H1 (cell line): ENCODE data around the gene CSNK1G3. TPM values are rescaled to one million over a fixed set of nuclear protein-coding genes. Genes with fewer than 3 reads are reported as not detected.

Source experiments
- polyA plus RNA-seq, 7 experiments: library from polyadenylated mRNA; depleted of rRNA in 3 of 7; stranded (reverse) in 5 of 7; unstranded in 2 of 7; fragments of >200 nt in 5 of 7; fragments of 200-250 nt in 2 of 7; gene quantifications; 1 replicate in 5 of 7; 2 replicates in 1 of 7; 4 replicates in 1 of 7; pipeline versions ENCODE4 v1.2.1 to v1.2.3, GENCODE V29; 2011 to 2013; ENCODE audit warnings: missing spikeins in 2 of 7, mixed read lengths in 2 of 7
- total RNA-seq: library from RNA; stranded (reverse); fragmentation: NEBNext Ultra II Directional; extraction: Animal tissue kit (Norgen Biotek cat#: 25700); gene quantifications from 2 replicates; pipeline ENCODE4 v1.2.1, GENCODE V29; 2021
- TF ChIP-seq, protein P1 (sequence below): fragments of 300-600 bp; sonication (generic); IDR thresholded peaks from 2 replicates; pipeline ENCODE4 v1.7.1; 2012; ENCODE audit warnings: low read length, moderate library complexity, mild to moderate bottlenecking, inconsistent platforms; ENCODE audit not compliant: insufficient replicate concordance

CSNK1G3 gene
- total and polyA plus RNA-seq, 2 of the 8 experiments (the other 6 are each of a cell fraction or from before 2014, with no cell fraction given), result 10.6 to 58.9 TPM

- TF ChIP-seq, protein P1, sequence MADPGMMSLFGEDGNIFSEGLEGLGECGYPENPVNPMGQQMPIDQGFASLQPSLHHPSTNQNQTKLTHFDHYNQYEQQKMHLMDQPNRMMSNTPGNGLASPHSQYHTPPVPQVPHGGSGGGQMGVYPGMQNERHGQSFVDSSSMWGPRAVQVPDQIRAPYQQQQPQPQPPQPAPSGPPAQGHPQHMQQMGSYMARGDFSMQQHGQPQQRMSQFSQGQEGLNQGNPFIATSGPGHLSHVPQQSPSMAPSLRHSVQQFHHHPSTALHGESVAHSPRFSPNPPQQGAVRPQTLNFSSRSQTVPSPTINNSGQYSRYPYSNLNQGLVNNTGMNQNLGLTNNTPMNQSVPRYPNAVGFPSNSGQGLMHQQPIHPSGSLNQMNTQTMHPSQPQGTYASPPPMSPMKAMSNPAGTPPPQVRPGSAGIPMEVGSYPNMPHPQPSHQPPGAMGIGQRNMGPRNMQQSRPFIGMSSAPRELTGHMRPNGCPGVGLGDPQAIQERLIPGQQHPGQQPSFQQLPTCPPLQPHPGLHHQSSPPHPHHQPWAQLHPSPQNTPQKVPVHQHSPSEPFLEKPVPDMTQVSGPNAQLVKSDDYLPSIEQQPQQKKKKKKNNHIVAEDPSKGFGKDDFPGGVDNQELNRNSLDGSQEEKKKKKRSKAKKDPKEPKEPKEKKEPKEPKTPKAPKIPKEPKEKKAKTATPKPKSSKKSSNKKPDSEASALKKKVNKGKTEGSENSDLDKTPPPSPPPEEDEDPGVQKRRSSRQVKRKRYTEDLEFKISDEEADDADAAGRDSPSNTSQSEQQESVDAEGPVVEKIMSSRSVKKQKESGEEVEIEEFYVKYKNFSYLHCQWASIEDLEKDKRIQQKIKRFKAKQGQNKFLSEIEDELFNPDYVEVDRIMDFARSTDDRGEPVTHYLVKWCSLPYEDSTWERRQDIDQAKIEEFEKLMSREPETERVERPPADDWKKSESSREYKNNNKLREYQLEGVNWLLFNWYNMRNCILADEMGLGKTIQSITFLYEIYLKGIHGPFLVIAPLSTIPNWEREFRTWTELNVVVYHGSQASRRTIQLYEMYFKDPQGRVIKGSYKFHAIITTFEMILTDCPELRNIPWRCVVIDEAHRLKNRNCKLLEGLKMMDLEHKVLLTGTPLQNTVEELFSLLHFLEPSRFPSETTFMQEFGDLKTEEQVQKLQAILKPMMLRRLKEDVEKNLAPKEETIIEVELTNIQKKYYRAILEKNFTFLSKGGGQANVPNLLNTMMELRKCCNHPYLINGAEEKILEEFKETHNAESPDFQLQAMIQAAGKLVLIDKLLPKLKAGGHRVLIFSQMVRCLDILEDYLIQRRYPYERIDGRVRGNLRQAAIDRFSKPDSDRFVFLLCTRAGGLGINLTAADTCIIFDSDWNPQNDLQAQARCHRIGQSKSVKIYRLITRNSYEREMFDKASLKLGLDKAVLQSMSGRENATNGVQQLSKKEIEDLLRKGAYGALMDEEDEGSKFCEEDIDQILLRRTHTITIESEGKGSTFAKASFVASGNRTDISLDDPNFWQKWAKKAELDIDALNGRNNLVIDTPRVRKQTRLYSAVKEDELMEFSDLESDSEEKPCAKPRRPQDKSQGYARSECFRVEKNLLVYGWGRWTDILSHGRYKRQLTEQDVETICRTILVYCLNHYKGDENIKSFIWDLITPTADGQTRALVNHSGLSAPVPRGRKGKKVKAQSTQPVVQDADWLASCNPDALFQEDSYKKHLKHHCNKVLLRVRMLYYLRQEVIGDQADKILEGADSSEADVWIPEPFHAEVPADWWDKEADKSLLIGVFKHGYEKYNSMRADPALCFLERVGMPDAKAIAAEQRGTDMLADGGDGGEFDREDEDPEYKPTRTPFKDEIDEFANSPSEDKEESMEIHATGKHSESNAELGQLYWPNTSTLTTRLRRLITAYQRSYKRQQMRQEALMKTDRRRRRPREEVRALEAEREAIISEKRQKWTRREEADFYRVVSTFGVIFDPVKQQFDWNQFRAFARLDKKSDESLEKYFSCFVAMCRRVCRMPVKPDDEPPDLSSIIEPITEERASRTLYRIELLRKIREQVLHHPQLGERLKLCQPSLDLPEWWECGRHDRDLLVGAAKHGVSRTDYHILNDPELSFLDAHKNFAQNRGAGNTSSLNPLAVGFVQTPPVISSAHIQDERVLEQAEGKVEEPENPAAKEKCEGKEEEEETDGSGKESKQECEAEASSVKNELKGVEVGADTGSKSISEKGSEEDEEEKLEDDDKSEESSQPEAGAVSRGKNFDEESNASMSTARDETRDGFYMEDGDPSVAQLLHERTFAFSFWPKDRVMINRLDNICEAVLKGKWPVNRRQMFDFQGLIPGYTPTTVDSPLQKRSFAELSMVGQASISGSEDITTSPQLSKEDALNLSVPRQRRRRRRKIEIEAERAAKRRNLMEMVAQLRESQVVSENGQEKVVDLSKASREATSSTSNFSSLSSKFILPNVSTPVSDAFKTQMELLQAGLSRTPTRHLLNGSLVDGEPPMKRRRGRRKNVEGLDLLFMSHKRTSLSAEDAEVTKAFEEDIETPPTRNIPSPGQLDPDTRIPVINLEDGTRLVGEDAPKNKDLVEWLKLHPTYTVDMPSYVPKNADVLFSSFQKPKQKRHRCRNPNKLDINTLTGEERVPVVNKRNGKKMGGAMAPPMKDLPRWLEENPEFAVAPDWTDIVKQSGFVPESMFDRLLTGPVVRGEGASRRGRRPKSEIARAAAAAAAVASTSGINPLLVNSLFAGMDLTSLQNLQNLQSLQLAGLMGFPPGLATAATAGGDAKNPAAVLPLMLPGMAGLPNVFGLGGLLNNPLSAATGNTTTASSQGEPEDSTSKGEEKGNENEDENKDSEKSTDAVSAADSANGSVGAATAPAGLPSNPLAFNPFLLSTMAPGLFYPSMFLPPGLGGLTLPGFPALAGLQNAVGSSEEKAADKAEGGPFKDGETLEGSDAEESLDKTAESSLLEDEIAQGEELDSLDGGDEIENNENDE, result no peak
These were observed 23.7 kb downstream of the CSNK1G3 start (continued) for GRCh38 chr5:123535648-123536047.
